Measurements from ENCODE around the gene CDC42. TPM values are rescaled to one million over a fixed set of nuclear protein-coding genes. Genes with fewer than 3 reads are reported as not detected.

Gene CDC42
- total RNA-seq, 1 experiment from 2014 or later, result 217 TPM

GRCh38 chr1:22111620-22112019 lies 59.1 kb downstream of the CDC42 start:
- no peaks in the 10 kb centered on the region for H3K9me2 ChIP-seq (ENCODE audit: insufficient read depth)
- no peak overlapping the region for H3K27ac ChIP-seq (ENCODE audit: low read depth, low read length)
- H4K20me1 ChIP-seq (ENCODE audit: insufficient read depth), result no peaks in the 10 kb centered on the region
- H3K4me1 ChIP-seq (ENCODE audit: control insufficient read depth in 1 of 2, insufficient read depth in 2 of 2, low read length in 2 of 2), result no peaks in the 10 kb centered on the region
- BruUV-seq (replicated peaks), result no TSS peak
- H3K79me2 ChIP-seq (ENCODE audit: insufficient read depth, low read length), result peaks cover 36% of the 10 kb centered on the region
- H3K9ac ChIP-seq (ENCODE audit: low read length), result no peak overlapping the region
- no peak overlapping the region for H3K4me2 ChIP-seq (ENCODE audit: low read length)
- ChIA-PET POLR2A (no interaction called here), CTCF (no interaction called here), RAD21 (ENCODE audit: low non-redundant PET in 1 of 2, low total read pairs in 2 of 2, uncharacterized antibody in 2 of 2, unreplicated experiment in 2 of 2) (no interaction called here)
- H3K4me3 ChIP-seq (replicated peaks in 1 of 2; ENCODE audit: low read depth in 1 of 2, low read length in 2 of 2), result no peak overlapping the region
- DNase-seq (ENCODE audit: low read depth, low spot score), result no peak
- intact Hi-C loops (cut with micrococcal nuclease), result no loop called here
- H3K9me3 ChIP-seq (ENCODE audit: control insufficient read depth in 1 of 2, insufficient read depth in 1 of 2, low read depth in 1 of 2, low read length in 2 of 2), result no peaks in the 10 kb centered on the region
- no peak for ATAC-seq
- no peak overlapping the region for H2AFZ ChIP-seq (ENCODE audit: low read depth, low read length, poor library complexity, severe bottlenecking)
- H3K27me3 ChIP-seq (ENCODE audit: insufficient read depth, low read length), result no peaks in the 10 kb centered on the region
- TF ChIP-seq ELF1 (IDR thresholded peaks at IDR 0.05; ENCODE audit: borderline replicate concordance, low read depth) (no peak), TCF7L2 (IDR thresholded peaks at IDR 0.05; ENCODE audit: borderline replicate concordance, extremely low read depth, insufficient read depth, insufficient read length) (no peak), SRF (IDR thresholded peaks at IDR 0.05; ENCODE audit: low read depth) (no peak), SIN3A (IDR thresholded peaks at IDR 0.05; ENCODE audit: low read depth) (no peak), JUND (IDR thresholded peaks at IDR 0.05) (no peak), EZH2phosphoT487 (IDR thresholded peaks at IDR 0.05; ENCODE audit: borderline replicate concordance) (no peak), FOSL1 (IDR thresholded peaks at IDR 0.05; ENCODE audit: low read depth) (no peak), POLR2AphosphoS5 (IDR thresholded peaks at IDR 0.05; ENCODE audit: low read depth, low read length) (no peak)
- TF ChIP-seq, protein P1, sequence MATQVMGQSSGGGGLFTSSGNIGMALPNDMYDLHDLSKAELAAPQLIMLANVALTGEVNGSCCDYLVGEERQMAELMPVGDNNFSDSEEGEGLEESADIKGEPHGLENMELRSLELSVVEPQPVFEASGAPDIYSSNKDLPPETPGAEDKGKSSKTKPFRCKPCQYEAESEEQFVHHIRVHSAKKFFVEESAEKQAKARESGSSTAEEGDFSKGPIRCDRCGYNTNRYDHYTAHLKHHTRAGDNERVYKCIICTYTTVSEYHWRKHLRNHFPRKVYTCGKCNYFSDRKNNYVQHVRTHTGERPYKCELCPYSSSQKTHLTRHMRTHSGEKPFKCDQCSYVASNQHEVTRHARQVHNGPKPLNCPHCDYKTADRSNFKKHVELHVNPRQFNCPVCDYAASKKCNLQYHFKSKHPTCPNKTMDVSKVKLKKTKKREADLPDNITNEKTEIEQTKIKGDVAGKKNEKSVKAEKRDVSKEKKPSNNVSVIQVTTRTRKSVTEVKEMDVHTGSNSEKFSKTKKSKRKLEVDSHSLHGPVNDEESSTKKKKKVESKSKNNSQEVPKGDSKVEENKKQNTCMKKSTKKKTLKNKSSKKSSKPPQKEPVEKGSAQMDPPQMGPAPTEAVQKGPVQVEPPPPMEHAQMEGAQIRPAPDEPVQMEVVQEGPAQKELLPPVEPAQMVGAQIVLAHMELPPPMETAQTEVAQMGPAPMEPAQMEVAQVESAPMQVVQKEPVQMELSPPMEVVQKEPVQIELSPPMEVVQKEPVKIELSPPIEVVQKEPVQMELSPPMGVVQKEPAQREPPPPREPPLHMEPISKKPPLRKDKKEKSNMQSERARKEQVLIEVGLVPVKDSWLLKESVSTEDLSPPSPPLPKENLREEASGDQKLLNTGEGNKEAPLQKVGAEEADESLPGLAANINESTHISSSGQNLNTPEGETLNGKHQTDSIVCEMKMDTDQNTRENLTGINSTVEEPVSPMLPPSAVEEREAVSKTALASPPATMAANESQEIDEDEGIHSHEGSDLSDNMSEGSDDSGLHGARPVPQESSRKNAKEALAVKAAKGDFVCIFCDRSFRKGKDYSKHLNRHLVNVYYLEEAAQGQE (IDR thresholded peaks at IDR 0.05; ENCODE audit: low read depth), result no peak
- H3K36me3 ChIP-seq (ENCODE audit: control insufficient read depth in 1 of 2, insufficient read depth in 2 of 2, low read length in 2 of 2), result peaks cover 3 to 6% of the 10 kb centered on the region in 2 experiments; a peak in 2 of 4 replicates
